SK-N-SH treated with all-trans-retinoic acid at 6 μM for 48 hours (cell line): ENCODE measurements around the gene NQO2.

Source experiments
- ARNTL ChIP-seq: fragments of 450-650 bp; formaldehyde crosslinking; IDR thresholded peaks from 2 replicates; pipeline ENCODE4 v1.5.0; 2020; ENCODE audit warnings: low read depth, mild to moderate bottlenecking, moderate library complexity, borderline replicate concordance
- CREB5 ChIP-seq: fragments of 250-450 bp; sonication (Bioruptor Pico); IDR thresholded peaks from 2 replicates; pipeline ENCODE4 v1.5.1; 2020; ENCODE audit warnings: low read depth, mild to moderate bottlenecking, moderate library complexity
- CSDC2 ChIP-seq: fragments of 250-450 bp; sonication (Bioruptor Pico); IDR thresholded peaks from 2 replicates; pipeline ENCODE4 v1.5.0; 2020; ENCODE audit warnings: mild to moderate bottlenecking, moderate library complexity
- GLIS3 ChIP-seq: fragments of 250-450 bp; sonication (Bioruptor Pico); IDR thresholded peaks from 2 replicates; pipeline ENCODE4 v1.5.0; 2020; ENCODE audit warnings: mild to moderate bottlenecking, moderate library complexity
- ISL1 ChIP-seq: fragments of 250-450 bp; sonication (Bioruptor Pico); IDR thresholded peaks from 2 replicates; pipeline ENCODE4 v2.1.2; 2022; ENCODE audit warnings: mild to moderate bottlenecking, moderate library complexity
- OSR1 ChIP-seq: fragments of 250-450 bp; sonication (Bioruptor Pico); IDR thresholded peaks from 2 replicates; pipeline ENCODE4 v1.8.0; 2022; ENCODE audit warnings: moderate library complexity, mild to moderate bottlenecking, inconsistent platforms
- PATZ1 ChIP-seq: fragments of 250-450 bp; sonication (Bioruptor Pico); IDR thresholded peaks from 2 replicates; pipeline ENCODE4 v1.8.0; 2020; ENCODE audit warnings: mild to moderate bottlenecking, moderate library complexity, borderline replicate concordance
- PPARA ChIP-seq: fragments of 250-450 bp; sonication (Bioruptor Pico); IDR thresholded peaks from 2 replicates; pipeline ENCODE4 v1.5.0; 2020; ENCODE audit warnings: mild to moderate bottlenecking, borderline replicate concordance
- SNAI2 ChIP-seq: fragments of 250-450 bp; sonication (Bioruptor Pico); IDR thresholded peaks from 2 replicates; pipeline ENCODE4 v1.5.0; 2020; ENCODE audit warnings: mild to moderate bottlenecking, moderate library complexity
- TCF4 ChIP-seq: fragments of 250-450 bp; sonication (Bioruptor Pico); IDR thresholded peaks from 2 replicates; pipeline ENCODE4 v1.8.0; 2021; ENCODE audit warnings: mild to moderate bottlenecking, moderate library complexity, borderline replicate concordance
- TSHZ2 ChIP-seq: fragments of 250-450 bp; sonication (Bioruptor Pico); IDR thresholded peaks from 2 replicates; pipeline ENCODE4 v1.5.0; 2020; ENCODE audit warnings: mild to moderate bottlenecking, moderate library complexity
- ZFP30 ChIP-seq: fragments of 450-650 bp; formaldehyde crosslinking; IDR thresholded peaks from 2 replicates; pipeline ENCODE4 v1.5.0; 2022; ENCODE audit warnings: mild to moderate bottlenecking, moderate library complexity
- ZNF565 ChIP-seq: fragments of 450-650 bp; formaldehyde crosslinking; conservative IDR thresholded peaks from 2 replicates; pipeline ENCODE4 v1.5.0; 2020; ENCODE audit warnings: low read depth, mild to moderate bottlenecking, moderate library complexity

GRCh38 chr6:3013901-3014674 lies 14.4 kb downstream of the NQO2 start:
- TF ChIP-seq PATZ1 (CRISPR knock-in tag): no peak
- TF ChIP-seq ZNF565 (CRISPR knock-in tag): no peak
- TF ChIP-seq ARNTL (CRISPR knock-in tag): no peak
- no peak for TF ChIP-seq TSHZ2 (CRISPR knock-in tag)
- TF ChIP-seq GLIS3: no peak
- TF ChIP-seq TCF4 (CRISPR knock-in tag): no peak
- no peak for TF ChIP-seq CSDC2 (CRISPR knock-in tag)
- TF ChIP-seq CREB5 (CRISPR knock-in tag): no peak
- TF ChIP-seq ZFP30: no peak
- no peak for TF ChIP-seq SNAI2
- TF ChIP-seq PPARA (CRISPR knock-in tag): no peak
- no peak for TF ChIP-seq OSR1
- no peak for TF ChIP-seq ISL1 (CRISPR knock-in tag)
